OCI-LY3 (cell line): ENCODE data around the gene GRIK4.

Experiments used
- H2AFZ ChIP-seq: fragments of 200-600, 300-600 bp; shearing (Covaris generic); 2 replicates; pipeline ENCODE4 v1.6.0; 2014; ENCODE audit warnings: antibody characterized with exemption, low read depth, low read length
- H3K27ac ChIP-seq: fragments of 200-600, 300-600 bp; sonication (generic); 2 replicates; pipeline ENCODE4 v1.5.1; 2014; ENCODE audit warnings: mild to moderate bottlenecking, low read length, moderate library complexity, mixed read lengths
- H3K27me3 ChIP-seq: fragments of 200-600, 300-600 bp; sonication (generic); 2 replicates; pipeline ENCODE4 v1.6.1; 2014; ENCODE audit warnings: low read depth, low read length, mixed read lengths
- H3K36me3 ChIP-seq: fragments of 200-600, 300-600 bp; sonication (generic); replicated peaks from 2 replicates; pipeline ENCODE3; 2014; ENCODE audit warnings: low read depth, low read length, mixed read lengths
- H3K4me1 ChIP-seq: fragments of 300-600, 200-600 bp; sonication (generic); 2 replicates; pipeline ENCODE4 v1.6.1; 2014; ENCODE audit warnings: low read length, mixed read lengths
- H3K4me2 ChIP-seq: fragments of 200-600, 300-600 bp; sonication (generic); 2 replicates; pipeline ENCODE4 v1.6.1; 2014; ENCODE audit warnings: low read length, mixed read lengths
- H3K4me3 ChIP-seq: fragments of 300-600, 200-600 bp; sonication (generic); 2 replicates; pipeline ENCODE4 v1.5.1; 2014; ENCODE audit warnings: antibody characterized with exemption, mild to moderate bottlenecking, low read length, moderate library complexity
- H3K79me2 ChIP-seq: fragments of 300-600, 200-600 bp; shearing (Covaris generic); 2 replicates; pipeline ENCODE4 v1.6.1; 2014; ENCODE audit warnings: mild to moderate bottlenecking, low read length, mixed read lengths
- H3K9ac ChIP-seq: fragments of 300-600, 200-600 bp; shearing (Covaris generic); 2 replicates; pipeline ENCODE4 v1.6.0; 2014; ENCODE audit warnings: mild to moderate bottlenecking, low read length, moderate library complexity
- H3K9me3 ChIP-seq: fragments of 200-600, 300-600 bp; shearing (Covaris generic); 2 replicates; pipeline ENCODE4 v1.6.1; 2014; ENCODE audit warnings: low read length, mixed read lengths; ENCODE audit not compliant: insufficient read depth
- H4K20me1 ChIP-seq: fragments of 200-600, 300-600 bp; sonication (generic); 2 replicates; pipeline ENCODE4 v1.6.1; 2016; ENCODE audit warnings: low read length, mixed read lengths; ENCODE audit not compliant: insufficient read depth
- EZH2phosphoT487 ChIP-seq: fragments of 200-600 bp; shearing (Covaris generic); IDR thresholded peaks from 2 replicates; pipeline ENCODE4 v1.6.1; 2018; ENCODE audit warnings: antibody characterized with exemption, mixed run types, low read depth
- TF ChIP-seq, protein P1 (sequence below): fragments of 200-600, 300-600 bp; sonication (generic); IDR thresholded peaks from 2 replicates; pipeline ENCODE4 v1.5.1; 2014; ENCODE audit warnings: antibody characterized with exemption, low read length, low read depth

Gene GRIK4

DNA sequence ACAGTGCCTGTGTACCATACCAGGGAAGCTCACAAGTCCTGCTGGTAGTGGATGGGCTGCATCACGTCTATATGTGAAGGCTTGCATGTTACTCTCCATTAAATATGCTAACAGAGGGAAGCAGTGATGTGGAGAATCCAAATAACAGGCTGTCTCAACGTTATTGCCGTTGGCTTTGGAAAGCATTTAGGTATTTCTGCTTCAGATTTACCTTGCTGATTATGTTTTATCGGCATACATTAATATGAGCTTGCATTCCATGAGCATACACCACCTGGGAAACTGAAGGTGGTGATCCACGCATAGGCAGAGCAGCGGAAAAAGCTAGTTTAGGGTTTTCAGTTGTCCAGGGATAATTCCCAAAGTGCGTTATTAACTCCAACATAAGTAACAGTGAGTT is 175.0 kb downstream of the GRIK4 start:
- no peaks in the 10 kb centered on the region for H3K9me3 ChIP-seq
- H4K20me1 ChIP-seq = no peaks in the 10 kb centered on the region
- no peaks in the 10 kb centered on the region for H3K79me2 ChIP-seq
- H3K36me3 ChIP-seq = no peaks in the 10 kb centered on the region
- H3K27me3 ChIP-seq = peaks cover 50% of the 10 kb centered on the region
- H3K4me1 ChIP-seq = no peaks in the 10 kb centered on the region
- no peak for TF ChIP-seq EZH2phosphoT487
- TF ChIP-seq, protein P1, sequence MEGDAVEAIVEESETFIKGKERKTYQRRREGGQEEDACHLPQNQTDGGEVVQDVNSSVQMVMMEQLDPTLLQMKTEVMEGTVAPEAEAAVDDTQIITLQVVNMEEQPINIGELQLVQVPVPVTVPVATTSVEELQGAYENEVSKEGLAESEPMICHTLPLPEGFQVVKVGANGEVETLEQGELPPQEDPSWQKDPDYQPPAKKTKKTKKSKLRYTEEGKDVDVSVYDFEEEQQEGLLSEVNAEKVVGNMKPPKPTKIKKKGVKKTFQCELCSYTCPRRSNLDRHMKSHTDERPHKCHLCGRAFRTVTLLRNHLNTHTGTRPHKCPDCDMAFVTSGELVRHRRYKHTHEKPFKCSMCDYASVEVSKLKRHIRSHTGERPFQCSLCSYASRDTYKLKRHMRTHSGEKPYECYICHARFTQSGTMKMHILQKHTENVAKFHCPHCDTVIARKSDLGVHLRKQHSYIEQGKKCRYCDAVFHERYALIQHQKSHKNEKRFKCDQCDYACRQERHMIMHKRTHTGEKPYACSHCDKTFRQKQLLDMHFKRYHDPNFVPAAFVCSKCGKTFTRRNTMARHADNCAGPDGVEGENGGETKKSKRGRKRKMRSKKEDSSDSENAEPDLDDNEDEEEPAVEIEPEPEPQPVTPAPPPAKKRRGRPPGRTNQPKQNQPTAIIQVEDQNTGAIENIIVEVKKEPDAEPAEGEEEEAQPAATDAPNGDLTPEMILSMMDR = no peak
- H2AFZ ChIP-seq = no peak overlapping the region
- H3K27ac ChIP-seq = no peak overlapping the region
- H3K4me3 ChIP-seq = no peak overlapping the region
- no peak overlapping the region for H3K4me2 ChIP-seq
- H3K9ac ChIP-seq = no peak overlapping the region

DNA sequence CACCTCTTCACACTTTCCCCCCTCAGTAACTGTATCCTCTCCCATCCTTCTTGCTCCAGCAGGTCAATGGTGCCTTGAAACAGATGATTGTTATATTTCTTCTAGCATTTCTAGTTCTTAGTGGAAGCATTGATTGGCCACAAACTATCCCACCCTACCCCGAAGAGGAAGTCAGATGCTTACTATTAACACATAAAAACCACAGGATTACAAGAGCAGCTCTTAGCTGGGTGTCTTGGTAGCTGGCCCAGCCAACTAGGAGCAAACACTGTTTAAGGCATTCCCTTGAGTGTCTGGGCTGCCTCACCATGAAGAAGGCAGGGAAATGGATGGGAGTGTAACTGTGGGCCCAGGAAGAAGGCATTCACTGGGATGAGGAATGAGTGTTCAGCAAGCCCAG is 176.6 kb downstream of the GRIK4 start:
- no peak for TF ChIP-seq EZH2phosphoT487
- TF ChIP-seq, protein P1 = no peak

DNA sequence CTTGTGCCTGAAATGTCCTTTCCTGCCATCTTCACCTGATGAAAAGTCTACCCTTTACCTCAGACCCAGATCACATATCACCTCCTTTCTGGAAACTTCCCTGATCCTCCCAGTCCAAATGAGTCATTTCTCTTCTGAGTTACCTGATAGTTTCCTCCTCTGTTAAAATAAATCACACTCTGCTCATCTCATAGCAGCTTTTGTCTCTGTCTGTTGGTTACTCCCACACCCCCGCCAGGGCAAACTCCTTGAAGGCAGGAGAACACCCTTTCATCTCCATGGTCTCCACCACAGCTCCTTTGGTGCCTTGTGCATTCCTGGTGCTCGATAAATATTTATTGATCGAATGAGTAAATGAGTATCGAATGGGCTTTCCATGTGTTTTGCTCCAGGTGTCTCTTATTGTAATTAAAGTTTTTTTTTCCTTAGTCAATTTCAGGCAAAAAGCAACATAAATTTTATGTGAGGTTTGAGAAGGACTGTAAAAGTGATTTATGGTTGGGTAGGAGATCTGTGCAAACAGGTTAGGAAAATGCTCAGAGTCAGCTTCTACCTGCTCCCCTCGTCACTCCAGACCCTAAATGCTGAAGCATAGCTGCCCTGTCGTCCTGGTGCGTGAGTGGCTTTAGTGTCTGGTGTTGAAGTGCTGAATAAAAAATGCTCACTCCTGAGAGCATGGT is 178.2 kb downstream of the GRIK4 start:
- peaks cover 49% of the 10 kb centered on the region for H3K27me3 ChIP-seq
- no peak overlapping the region for H3K4me2 ChIP-seq
- H3K9ac ChIP-seq = no peak overlapping the region
- no peak overlapping the region for H3K27ac ChIP-seq
- no peaks in the 10 kb centered on the region for H3K9me3 ChIP-seq
- H2AFZ ChIP-seq = no peak overlapping the region
- TF ChIP-seq, protein P1 = no peak
- no peak for TF ChIP-seq EZH2phosphoT487
- H3K4me3 ChIP-seq = no peak overlapping the region
- no peaks in the 10 kb centered on the region for H3K79me2 ChIP-seq
- no peaks in the 10 kb centered on the region for H3K36me3 ChIP-seq
- H4K20me1 ChIP-seq = no peaks in the 10 kb centered on the region
- no peaks in the 10 kb centered on the region for H3K4me1 ChIP-seq

More for the DNA sequence above, 176.6 kb downstream of the GRIK4 start:
- peaks cover 50% of the 10 kb centered on the region for H3K27me3 ChIP-seq
- H4K20me1 ChIP-seq = no peaks in the 10 kb centered on the region
- H3K4me1 ChIP-seq = no peaks in the 10 kb centered on the region
- no peak overlapping the region for H2AFZ ChIP-seq
- no peak overlapping the region for H3K9ac ChIP-seq
- H3K4me2 ChIP-seq = no peak overlapping the region
- no peaks in the 10 kb centered on the region for H3K36me3 ChIP-seq
- H3K4me3 ChIP-seq = no peak overlapping the region
- no peaks in the 10 kb centered on the region for H3K9me3 ChIP-seq
- H3K79me2 ChIP-seq = no peaks in the 10 kb centered on the region
- no peak overlapping the region for H3K27ac ChIP-seq

DNA sequence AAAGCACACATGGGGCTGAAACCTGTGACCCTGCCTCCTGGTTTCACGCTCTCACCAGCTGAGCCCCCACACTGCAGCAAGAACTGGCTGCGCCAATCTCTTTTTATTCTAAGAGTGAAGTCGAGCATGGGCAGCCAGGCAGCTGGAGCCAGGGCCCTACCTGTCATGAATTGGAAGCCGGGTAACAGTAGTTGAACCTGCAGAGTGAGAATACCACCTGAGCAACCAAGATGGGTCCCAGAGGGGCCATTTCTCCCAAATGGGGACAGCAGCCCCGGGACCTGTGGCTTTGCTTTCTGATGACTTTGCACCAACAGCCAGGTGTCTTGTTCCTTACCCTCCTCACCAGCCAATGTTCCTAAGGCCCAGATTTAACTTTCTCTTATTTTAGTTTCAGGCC is 178.9 kb downstream of the GRIK4 start:
- TF ChIP-seq, protein P1 = no peak
- TF ChIP-seq EZH2phosphoT487 = no peak
- H3K4me3 ChIP-seq = no peak overlapping the region
- no peaks in the 10 kb centered on the region for H3K36me3 ChIP-seq
- no peaks in the 10 kb centered on the region for H3K9me3 ChIP-seq
- H3K4me2 ChIP-seq = no peak overlapping the region
- H3K4me1 ChIP-seq = no peaks in the 10 kb centered on the region
- H3K27ac ChIP-seq = no peak overlapping the region
- no peak overlapping the region for H3K9ac ChIP-seq
- H4K20me1 ChIP-seq = no peaks in the 10 kb centered on the region
- peaks cover 48% of the 10 kb centered on the region for H3K27me3 ChIP-seq
- no peak overlapping the region for H2AFZ ChIP-seq
- H3K79me2 ChIP-seq = no peaks in the 10 kb centered on the region
